Thymus (tissue), 11 donors: ENCODE data around the gene ITFG1. TPM values are rescaled to one million over a fixed set of nuclear protein-coding genes. Genes with fewer than 3 reads are reported as not detected.

ENCODE experiments used
- DNase-seq, 9 donors: peaks; one replicate each; pipeline ENCODE4 v3.0.0-alpha.2; 2013; ENCODE audit warnings: low spot score in 9 of 9, low read depth in 6 of 9, missing footprints in 1 of 9
- H3K27ac ChIP-seq, 2 donors: one replicate each; pipeline ENCODE4 v1.5.1; 2013; ENCODE audit warnings: control low read depth in 1 of 2, low read depth in 1 of 2, low read length in 1 of 2, mild to moderate bottlenecking in 1 of 2, moderate library complexity in 1 of 2
- H3K27me3 ChIP-seq, 2 donors: one replicate each; pipeline ENCODE4 v1.5.1; 2013; ENCODE audit warnings: low read length in 1 of 2; ENCODE audit not compliant: control insufficient read depth in 2 of 2, insufficient read depth in 1 of 2
- H3K36me3 ChIP-seq, 2 donors: one replicate each; pipeline ENCODE4 v1.5.1; 2013; ENCODE audit warnings: low read length in 1 of 2, mild to moderate bottlenecking in 1 of 2, moderate library complexity in 1 of 2; ENCODE audit not compliant: control insufficient read depth in 2 of 2, insufficient read depth in 2 of 2
- H3K4me1 ChIP-seq, 2 donors: one replicate each; pipeline ENCODE4 v1.5.1; 2013; ENCODE audit warnings: low read length in 2 of 2; ENCODE audit not compliant: control insufficient read depth in 2 of 2, insufficient read depth in 2 of 2
- H3K4me3 ChIP-seq, 2 donors: one replicate each; pipeline ENCODE4 v1.5.1; 2013; ENCODE audit warnings: low read length in 2 of 2, control low read depth in 1 of 2, mild to moderate bottlenecking in 1 of 2
- H3K9me3 ChIP-seq, 2 donors: one replicate each; pipeline ENCODE4 v1.5.1; 2013; ENCODE audit warnings: low read length in 1 of 2, mild to moderate bottlenecking in 1 of 2; ENCODE audit not compliant: control insufficient read depth in 2 of 2, insufficient read depth in 1 of 2
- WGBS: extraction: QIAGEN DNeasy Blood & Tissue Kit; methylation state at CpG from one replicate; pipeline ENCODE4 v1.1.7; 2013; 5-methylcytosine and 5-hydroxymethylcytosine counted together
- polyA plus RNA-seq: library from polyadenylated mRNA; stranded (reverse); fragments of 200-250 nt; gene quantifications from one replicate; pipeline ENCODE4 v1.2.3, GENCODE V29; 2013
- total RNA-seq: library from RNA; stranded (reverse); fragments of 120-200 nt; gene quantifications from one replicate; pipeline ENCODE4 v1.2.4, GENCODE V29; 2013
- donor health status: healthy.

The ITFG1 gene
- total and polyA plus RNA-seq, 2 donors: 28.8 to 36.6 TPM

GRCh38 chr16:47127541-47127940, 333.3 kb downstream of the ITFG1 start:
- no peak for DNase-seq
- H3K27ac ChIP-seq: no peak overlapping the region
- H3K9me3 ChIP-seq: no peaks in the 10 kb centered on the region
- H3K27me3 ChIP-seq: no peaks in the 10 kb centered on the region
- no peak overlapping the region for H3K4me3 ChIP-seq
- 97% methylated on average over 3 of the region's 3 CpGs for WGBS
- H3K4me1 ChIP-seq: no peaks in the 10 kb centered on the region
- H3K36me3 ChIP-seq: no peaks in the 10 kb centered on the region

DNA sequence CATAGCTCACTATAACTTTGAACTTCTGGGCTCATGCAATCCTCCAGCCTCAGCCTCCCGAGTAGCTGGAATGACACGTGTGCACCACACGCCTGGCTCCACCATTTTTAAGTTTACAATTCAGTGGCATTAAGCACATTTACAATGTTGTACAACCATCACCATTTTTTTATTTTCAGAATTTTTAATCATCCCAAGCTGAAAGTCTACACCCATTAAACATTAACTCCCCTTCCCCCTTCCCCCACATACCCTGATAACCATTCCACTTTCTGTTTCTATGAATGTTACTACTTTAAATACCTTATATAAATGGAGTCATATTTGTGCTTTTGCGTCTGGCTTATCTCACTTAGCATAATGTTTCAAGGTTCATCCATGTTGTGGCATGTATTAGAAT, 335.1 kb downstream of the ITFG1 start:
- 95% methylated on average over 4 of the region's 4 CpGs for WGBS
- no peak for DNase-seq

GRCh38 chr16:47113130-47113529, 347.7 kb downstream of the ITFG1 start:
- H3K36me3 ChIP-seq: no peaks in the 10 kb centered on the region
- 96% methylated on average over 2 of the region's 2 CpGs for WGBS

More for the DNA sequence above, 335.1 kb downstream of the ITFG1 start:
- Histone ChIP-seq H3K4me1 (no peaks in the 10 kb centered on the region), H3K36me3 (no peaks in the 10 kb centered on the region), H3K4me3 (no peak overlapping the region), H3K27me3 (no peaks in the 10 kb centered on the region), H3K9me3 (no peaks in the 10 kb centered on the region), H3K27ac (no peak overlapping the region)

GRCh38 chr16:47110939-47111338, 349.9 kb downstream of the ITFG1 start:
- Histone ChIP-seq H3K27me3 (no peaks in the 10 kb centered on the region), H3K36me3 (no peaks in the 10 kb centered on the region), H3K27ac (no peak overlapping the region), H3K4me1 (no peaks in the 10 kb centered on the region), H3K4me3 (no peak overlapping the region), H3K9me3 (no peaks in the 10 kb centered on the region)
- 97% methylated on average over 3 of the region's 3 CpGs for WGBS
- DNase-seq: no peak

More at GRCh38 chr16:47113130-47113529, 347.7 kb downstream of the ITFG1 start:
- Histone ChIP-seq H3K27ac (no peak overlapping the region), H3K4me1 (no peaks in the 10 kb centered on the region), H3K4me3 (no peak overlapping the region), H3K27me3 (no peaks in the 10 kb centered on the region), H3K9me3 (no peaks in the 10 kb centered on the region)
- DNase-seq: no peak

- H3K36me3 ChIP-seq: no peaks in the 10 kb centered on the region
- H3K4me1 ChIP-seq: no peaks in the 10 kb centered on the region
- H3K9me3 ChIP-seq: no peaks in the 10 kb centered on the region
- H3K27me3 ChIP-seq: no peaks in the 10 kb centered on the region
- no peak overlapping the region for H3K4me3 ChIP-seq
- WGBS: 95% methylated on average over 5 of the region's 5 CpGs
- no peak overlapping the region for H3K27ac ChIP-seq
- no peak for DNase-seq
Observed at GRCh38 chr16:47109361-47109760, 351.5 kb downstream of the ITFG1 start.

Other genes with a start within 250 kb of the ITFG1 start
- 35.1 TPM for gene PHKB, start 268 bp upstream of the ITFG1 start, total RNA-seq
- gene PHKB, start 268 bp upstream of the ITFG1 start, polyA plus RNA-seq: 34.7 TPM